ENCODE measurements around the gene GAPVD1. TPM values are rescaled to one million over a fixed set of nuclear protein-coding genes. Genes with fewer than 3 reads are reported as not detected.

GAPVD1 gene
- total and polyA plus RNA-seq, 2 of the 13 experiments (the other 11 are each of a cell fraction or from before 2014, with no cell fraction given), result 11.1 to 33.2 TPM

DNA sequence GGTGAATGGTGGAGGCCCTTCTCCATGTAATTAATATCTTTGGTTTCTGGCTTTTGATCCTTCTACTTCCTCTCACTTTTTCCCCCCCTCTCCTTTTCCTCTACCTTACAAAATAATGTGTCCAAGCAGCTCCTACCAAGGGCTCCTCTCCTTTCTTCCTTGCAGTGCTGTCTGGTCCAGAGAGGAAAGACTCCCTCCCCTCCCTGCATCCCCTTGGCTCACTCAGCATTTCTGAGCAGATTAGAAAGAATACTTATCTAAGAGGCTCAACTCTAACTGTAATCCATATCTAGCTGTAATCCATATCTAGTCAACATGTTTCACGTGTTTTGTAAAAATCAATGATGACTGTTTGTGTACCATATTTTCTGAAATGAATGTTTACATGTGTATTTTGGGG lies 97.4 kb downstream of the GAPVD1 start:
- no TSS peak for BruUV-seq (replicated peaks)
- Histone ChIP-seq H4K20me1 (ENCODE audit: insufficient read depth, low read length) (no peaks in the 10 kb centered on the region), H3K9ac (ENCODE audit: insufficient read depth, low read depth, low read length) (no peak overlapping the region), H3K79me2 (ENCODE audit: insufficient read depth, low read length) (no peaks in the 10 kb centered on the region), H3K27ac (ENCODE audit: extremely low read length, insufficient read depth, low read length) (no peak overlapping the region), H3K4me3 (replicated peaks in 1 of 3; ENCODE audit: insufficient read depth in 1 of 3, low read depth in 2 of 3, low read length in 3 of 3) (no peak overlapping the region), H3K4me1 (ENCODE audit: insufficient read depth, low read length) (no peaks in the 10 kb centered on the region), H3K4me2 (ENCODE audit: low read depth, low read length) (no peak overlapping the region), H3K36me3 (replicated peaks in 1 of 2; ENCODE audit: control insufficient read depth in 1 of 2, insufficient read depth in 2 of 2, low read length in 2 of 2) (peaks cover 15 to 81% of the 10 kb centered on the region in 2 experiments), H2AFZ (ENCODE audit: low read length) (no peak overlapping the region), H3K9me3 (ENCODE audit: low read length) (no peaks in the 10 kb centered on the region), H3K27me3 (ENCODE audit: control insufficient read depth in 1 of 2, insufficient read depth in 2 of 2, low read length in 2 of 2) (no peaks in the 10 kb centered on the region)
- intact Hi-C loops (cut with micrococcal nuclease; ENCODE audit: unreplicated experiment) (no loop called here), in situ Hi-C loops (cut with HindIII; ENCODE audit: extremely low pct_ligation_motif_present, low pct_unique_long_range_greater_than_20kb) (no loop called here)
- ChIA-PET POLR2A (no interaction called here), CTCF (ENCODE audit: low intra/inter-chr PET ratio, low total read pairs) (no interaction called here)
- FAIRE-seq, result no peak
- no peak for DNase-seq (ENCODE audit: low spot score)
- WGBS (ENCODE audit: low lambda C conversion rate), result 100% methylated on average over 1 of the region's 1 CpG
- TF ChIP-seq TCF12 (IDR thresholded peaks at IDR 0.05) (no peak), TCF12 (CRISPR knock-in tag; IDR thresholded peaks at IDR 0.05) (no peak), ZNF430 (CRISPR knock-in tag; IDR thresholded peaks at IDR 0.05) (no peak), SAP130 (CRISPR knock-in tag; IDR thresholded peaks at IDR 0.05; ENCODE audit: low read depth) (no peak), SSRP1 (CRISPR knock-in tag; IDR thresholded peaks at IDR 0.05) (no peak)
- TF ChIP-seq, protein P1, sequence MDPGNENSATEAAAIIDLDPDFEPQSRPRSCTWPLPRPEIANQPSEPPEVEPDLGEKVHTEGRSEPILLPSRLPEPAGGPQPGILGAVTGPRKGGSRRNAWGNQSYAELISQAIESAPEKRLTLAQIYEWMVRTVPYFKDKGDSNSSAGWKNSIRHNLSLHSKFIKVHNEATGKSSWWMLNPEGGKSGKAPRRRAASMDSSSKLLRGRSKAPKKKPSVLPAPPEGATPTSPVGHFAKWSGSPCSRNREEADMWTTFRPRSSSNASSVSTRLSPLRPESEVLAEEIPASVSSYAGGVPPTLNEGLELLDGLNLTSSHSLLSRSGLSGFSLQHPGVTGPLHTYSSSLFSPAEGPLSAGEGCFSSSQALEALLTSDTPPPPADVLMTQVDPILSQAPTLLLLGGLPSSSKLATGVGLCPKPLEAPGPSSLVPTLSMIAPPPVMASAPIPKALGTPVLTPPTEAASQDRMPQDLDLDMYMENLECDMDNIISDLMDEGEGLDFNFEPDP (CRISPR knock-in tag; conservative IDR thresholded peaks at IDR 0.05), result no peak
- no peak for ATAC-seq

DNA sequence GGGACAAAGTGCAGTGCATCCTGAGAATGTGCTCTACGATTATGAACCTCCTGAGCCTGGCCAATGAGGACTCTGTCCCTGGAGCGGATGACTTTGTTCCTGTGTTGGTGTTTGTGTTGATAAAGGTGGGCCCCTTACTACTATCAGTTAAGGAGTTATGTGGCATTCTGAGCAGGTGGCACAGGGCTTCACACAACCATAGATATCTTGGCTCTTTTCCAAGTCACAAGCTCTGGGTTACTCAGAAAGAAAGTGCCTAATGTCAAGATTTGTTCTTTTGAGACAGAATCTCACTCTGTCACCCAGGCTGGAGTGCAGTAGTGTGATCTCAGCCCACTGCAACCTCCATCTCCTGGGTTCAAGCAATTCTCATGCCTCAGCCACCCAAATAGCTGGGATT lies 99.0 kb downstream of the GAPVD1 start:
- no peak for DNase-seq (ENCODE audit: low spot score)

More for the DNA sequence above, 99.0 kb downstream of the GAPVD1 start:
- Histone ChIP-seq H3K9ac (ENCODE audit: insufficient read depth, low read depth, low read length) (no peak overlapping the region), H3K4me2 (ENCODE audit: low read depth, low read length) (no peak overlapping the region), H3K27ac (ENCODE audit: extremely low read length, insufficient read depth, low read length) (no peak overlapping the region), H3K79me2 (ENCODE audit: insufficient read depth, low read length) (no peaks in the 10 kb centered on the region), H3K36me3 (replicated peaks in 1 of 2; ENCODE audit: control insufficient read depth in 1 of 2, insufficient read depth in 2 of 2, low read length in 2 of 2) (peaks cover 12 to 75% of the 10 kb centered on the region in 2 experiments), H2AFZ (ENCODE audit: low read length) (no peak overlapping the region), H3K4me1 (ENCODE audit: insufficient read depth, low read length) (no peaks in the 10 kb centered on the region), H3K4me3 (replicated peaks in 1 of 3; ENCODE audit: insufficient read depth in 1 of 3, low read depth in 2 of 3, low read length in 3 of 3) (no peak overlapping the region), H3K27me3 (ENCODE audit: control insufficient read depth in 1 of 2, insufficient read depth in 2 of 2, low read length in 2 of 2) (no peaks in the 10 kb centered on the region), H3K9me3 (ENCODE audit: low read length) (no peaks in the 10 kb centered on the region), H4K20me1 (ENCODE audit: insufficient read depth, low read length) (no peaks in the 10 kb centered on the region)
- FAIRE-seq (no peak), ATAC-seq (no peak)
- WGBS (ENCODE audit: low lambda C conversion rate), result 79% methylated on average over 2 of the region's 2 CpGs
- TF ChIP-seq SMAD9 (CRISPR knock-in tag; IDR thresholded peaks at IDR 0.05), result no peak
- TF ChIP-seq, protein P2, sequence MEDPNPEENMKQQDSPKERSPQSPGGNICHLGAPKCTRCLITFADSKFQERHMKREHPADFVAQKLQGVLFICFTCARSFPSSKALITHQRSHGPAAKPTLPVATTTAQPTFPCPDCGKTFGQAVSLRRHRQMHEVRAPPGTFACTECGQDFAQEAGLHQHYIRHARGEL (CRISPR knock-in tag; IDR thresholded peaks at IDR 0.05), result no peak
- no peak for TF ChIP-seq KDM2A (CRISPR knock-in tag; IDR thresholded peaks at IDR 0.05; ENCODE audit: borderline replicate concordance, low read depth)
- no peak for TF ChIP-seq HOXA9 (CRISPR knock-in tag; IDR thresholded peaks at IDR 0.05; ENCODE audit: borderline replicate concordance)
- in situ Hi-C loops (cut with HindIII; ENCODE audit: extremely low pct_ligation_motif_present, low pct_unique_long_range_greater_than_20kb) (no loop called here), intact Hi-C loops (cut with micrococcal nuclease; ENCODE audit: unreplicated experiment) (no loop called here)
- ChIA-PET CTCF (ENCODE audit: low intra/inter-chr PET ratio, low total read pairs) (no interaction called here), POLR2A (interaction anchor here (1.6 kb wide), 1 partner anchor 119 kb away, joined by 3 read pairs; the partner anchor contains the start of gene HSPA5)
- no TSS peak for BruUV-seq (replicated peaks)
